Trophoblast cell (in vitro differentiated cells and primary cell): ENCODE results near the gene KCTD2.

ENCODE experiments used
- DNase-seq, 2 donors: peaks; one replicate each; pipeline ENCODE4 v3.0.0-alpha.2; 2016
- H2AFZ ChIP-seq: 2 replicates; pipeline ENCODE4 v1.6.1; 2013; ENCODE audit warnings: low read length, moderate library complexity, mild to moderate bottlenecking; ENCODE audit not compliant: insufficient read depth, poor library complexity
- H2AK5ac ChIP-seq: 2 replicates; pipeline ENCODE4 v1.6.1; 2013; ENCODE audit warnings: mild to moderate bottlenecking, low read length
- H2BK120ac ChIP-seq: 2 replicates; pipeline ENCODE4 v1.6.1; 2013; ENCODE audit warnings: low read length, mild to moderate bottlenecking, moderate library complexity; ENCODE audit not compliant: insufficient read depth, poor library complexity
- H2BK12ac ChIP-seq: 2 replicates; pipeline ENCODE4 v1.6.1; 2013; ENCODE audit warnings: mild to moderate bottlenecking, low read length, moderate library complexity
- H2BK5ac ChIP-seq: 2 replicates; pipeline ENCODE4 v1.6.1; 2013; ENCODE audit warnings: low read length, low read depth, moderate library complexity, mild to moderate bottlenecking; ENCODE audit not compliant: poor library complexity
- H3K14ac ChIP-seq: 2 replicates; pipeline ENCODE4 v1.6.1; 2013; ENCODE audit warnings: mild to moderate bottlenecking, low read length
- H3K18ac ChIP-seq: 2 replicates; pipeline ENCODE4 v1.6.1; 2013; ENCODE audit warnings: mild to moderate bottlenecking, low read length
- H3K23ac ChIP-seq: 2 replicates; pipeline ENCODE4 v1.6.1; 2013; ENCODE audit warnings: low read length
- H3K27ac ChIP-seq: 2 replicates; pipeline ENCODE4 v1.5.1; 2013; ENCODE audit warnings: low read depth, mild to moderate bottlenecking, inconsistent platforms, low read length, moderate library complexity
- H3K27me3 ChIP-seq: 2 replicates; pipeline ENCODE4 v1.6.1; 2013; ENCODE audit warnings: inconsistent platforms, mild to moderate bottlenecking, low read length, moderate library complexity; ENCODE audit not compliant: insufficient read depth
- H3K36me3 ChIP-seq, 2 experiments: 1 replicate in 1 of 2; 2 replicates in 1 of 2; pipeline ENCODE4 v1.6.1; 2013; ENCODE audit warnings: low read length in 2 of 2, mild to moderate bottlenecking in 2 of 2, moderate library complexity in 1 of 2; ENCODE audit not compliant: insufficient read depth in 2 of 2, control insufficient read depth in 1 of 2
- H3K4ac ChIP-seq: 2 replicates; pipeline ENCODE4 v1.6.1; 2013; ENCODE audit warnings: low read depth, mild to moderate bottlenecking, low read length, moderate library complexity
- H3K4me1 ChIP-seq, 2 experiments: 1 replicate in 1 of 2; 2 replicates in 1 of 2; pipeline ENCODE4 v1.6.1; 2013; ENCODE audit warnings: low read length in 2 of 2, mild to moderate bottlenecking in 2 of 2, moderate library complexity in 1 of 2; ENCODE audit not compliant: insufficient read depth in 2 of 2, control insufficient read depth in 1 of 2
- H3K4me2 ChIP-seq: 2 replicates; pipeline ENCODE4 v1.6.1; 2013; ENCODE audit warnings: inconsistent platforms, mild to moderate bottlenecking, low read length, moderate library complexity
- H3K4me3 ChIP-seq: 2 replicates; pipeline ENCODE4 v1.5.1; 2013; ENCODE audit warnings: mild to moderate bottlenecking, low read depth, low read length, inconsistent platforms
- H3K79me1 ChIP-seq: one replicate; pipeline ENCODE4 v1.6.1; 2013; ENCODE audit warnings: low read length
- H3K79me2 ChIP-seq: 2 replicates; pipeline ENCODE4 v1.6.1; 2013; ENCODE audit warnings: low read length, mild to moderate bottlenecking; ENCODE audit not compliant: control insufficient read depth, insufficient read depth, poor library complexity
- H3K9ac ChIP-seq: 2 replicates; pipeline ENCODE4 v1.6.1; 2013; ENCODE audit warnings: mild to moderate bottlenecking, low read length
- H3K9me3 ChIP-seq: 2 replicates; pipeline ENCODE4 v1.6.1; 2013; ENCODE audit warnings: low read depth, mild to moderate bottlenecking, control low read depth, inconsistent platforms, low read length; ENCODE audit not compliant: insufficient read depth
- H4K12ac ChIP-seq: 2 replicates; pipeline ENCODE4 v1.6.1; 2013; ENCODE audit warnings: low read depth, mild to moderate bottlenecking, low read length, moderate library complexity
- H4K8ac ChIP-seq: 2 replicates; pipeline ENCODE4 v1.6.1; 2013; ENCODE audit warnings: low read depth, mild to moderate bottlenecking, low read length, moderate library complexity
- H4K91ac ChIP-seq: one replicate; pipeline ENCODE4 v1.6.1; 2013; ENCODE audit warnings: low read depth, mild to moderate bottlenecking, low read length, moderate library complexity
- WGBS: extraction: QIAGEN DNeasy Blood & Tissue Kit; methylation state at CpG from one replicate; pipeline ENCODE4 v1.1.7; 2013; ENCODE audit warnings: missing lambda C conversion rate; ENCODE audit not compliant: insufficient read length, insufficient coverage; ENCODE audit errors: extremely low coverage; 5-methylcytosine and 5-hydroxymethylcytosine counted together

KCTD2 gene

DNA sequence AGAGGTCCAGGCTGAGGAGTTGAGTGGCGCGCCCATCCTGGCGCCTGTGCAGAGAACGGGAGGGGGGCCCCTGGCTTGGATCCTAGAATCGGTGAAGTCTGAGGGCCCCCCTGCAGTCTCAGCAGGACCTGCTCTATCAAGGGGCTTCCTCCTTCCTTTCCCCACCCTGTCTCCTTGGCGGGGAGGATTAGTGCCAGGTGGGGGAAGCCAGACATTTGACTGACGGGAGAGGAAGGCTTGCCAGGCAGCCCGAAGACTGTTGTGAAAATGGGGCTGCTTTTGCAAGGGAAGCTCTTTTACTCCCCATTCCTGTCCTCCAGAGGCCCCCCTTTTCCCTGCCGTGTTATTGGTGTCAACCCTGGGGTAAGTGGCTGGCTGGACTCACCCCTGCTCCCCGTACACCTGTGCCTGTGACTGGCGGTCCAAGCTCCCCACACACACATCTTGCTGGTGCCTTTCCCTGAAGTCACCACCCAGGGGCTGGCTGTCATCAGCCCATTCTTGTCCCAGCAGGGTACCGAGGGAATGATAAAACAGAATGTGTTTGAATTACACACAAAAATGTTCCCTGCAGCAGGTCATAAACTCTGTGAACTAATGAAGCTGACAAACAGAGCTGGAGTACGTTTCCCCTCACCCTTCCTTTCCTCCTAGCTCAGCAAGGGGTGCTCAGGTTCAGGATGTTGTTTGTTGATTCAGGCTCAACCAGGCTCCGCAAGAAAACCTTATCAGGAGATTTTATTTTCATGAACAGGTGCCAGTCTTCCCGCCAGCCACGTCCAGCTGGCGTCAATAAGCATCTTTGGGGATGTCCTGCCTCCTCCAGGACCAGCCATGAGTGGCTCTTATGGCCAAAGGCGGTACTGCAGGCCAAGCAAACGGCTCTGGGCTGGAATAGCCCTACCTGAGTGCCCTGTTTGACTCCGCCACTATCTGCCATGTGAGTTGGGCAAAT is 58.4 kb downstream of the KCTD2 start:
- Histone ChIP-seq H2AK5ac (no peak overlapping the region), H3K27ac (no peak overlapping the region), H3K27me3 (no peaks in the 10 kb centered on the region), H3K9me3 (peaks cover 1% of the 10 kb centered on the region), H3K36me3 (peaks cover 21% of the 10 kb centered on the region in 2 experiments), H4K91ac (no peak overlapping the region), H4K8ac (no peak overlapping the region), H3K4ac (no peak overlapping the region), H2BK12ac (no peak overlapping the region), H3K79me1 (peaks cover 6% of the 10 kb centered on the region), H3K79me2 (peaks cover 2% of the 10 kb centered on the region), H3K4me1 (peaks cover 7 to 8% of the 10 kb centered on the region in 2 experiments), H3K4me2 (no peak overlapping the region), H3K14ac (no peak overlapping the region), H3K23ac (no peak overlapping the region), H2BK5ac (no peak overlapping the region), H3K9ac (no peak overlapping the region), H4K12ac (no peak overlapping the region), H2AFZ (no peak overlapping the region), H3K4me3 (no peak overlapping the region), H3K18ac (no peak overlapping the region), H2BK120ac (no peak overlapping the region)
- WGBS: no CpG with 5 or more reads among the region's 20 CpGs
- peak; percentile 43 to 79 for DNase-seq

DNA sequence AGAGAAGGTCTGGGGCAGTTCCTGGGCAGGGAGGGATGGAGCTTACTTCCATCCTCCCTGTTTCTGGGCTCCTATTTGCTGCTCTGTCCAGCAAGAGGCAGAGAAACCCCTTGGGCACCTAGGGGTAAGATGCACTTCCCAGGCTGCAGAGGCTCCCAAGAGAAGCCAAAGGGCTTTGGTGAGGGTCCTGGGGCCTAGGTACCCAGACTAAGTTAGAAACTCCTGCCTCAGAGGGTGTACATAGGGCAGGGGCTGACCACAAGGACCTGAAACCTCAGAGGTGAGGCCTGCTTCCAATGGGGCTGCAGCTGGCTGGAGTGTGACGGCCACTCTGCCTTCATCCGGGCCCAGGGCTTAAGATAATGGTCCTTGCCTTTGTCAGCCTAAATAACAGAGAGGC is 61.2 kb downstream of the KCTD2 start:
- no peak for DNase-seq
- WGBS: no CpG with 5 or more reads among the region's 2 CpGs
- no peak overlapping the region for H3K14ac ChIP-seq

DNA sequence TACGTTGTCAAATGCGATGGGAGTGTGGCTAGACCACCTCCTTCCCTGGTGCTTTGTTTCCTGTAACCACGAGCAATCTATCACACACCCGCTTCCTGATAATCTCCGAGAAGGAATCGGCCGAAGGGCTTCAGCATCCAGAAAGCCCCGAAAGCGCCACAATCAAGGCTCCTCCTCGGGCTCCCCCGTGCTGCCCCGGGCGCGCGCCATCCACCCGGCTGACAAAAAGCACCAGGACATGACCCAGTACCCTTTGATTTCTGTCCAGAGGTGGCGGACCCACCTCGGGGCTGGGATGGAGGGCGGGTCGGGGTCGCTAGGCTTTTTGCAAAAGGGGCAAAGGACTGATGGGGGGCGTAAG is 62.0 kb downstream of the KCTD2 start:
- no CpG with 5 or more reads among the region's 22 CpGs for WGBS
- H3K9ac ChIP-seq: no peak overlapping the region
- H4K8ac ChIP-seq: peak overlapping the region; percentile 92
- H3K4ac ChIP-seq: no peak overlapping the region
- H2BK5ac ChIP-seq: no peak overlapping the region
- H3K23ac ChIP-seq: no peak overlapping the region
- no peak overlapping the region for H2BK12ac ChIP-seq
- H3K4me1 ChIP-seq: peaks cover 7 to 11% of the 10 kb centered on the region in 2 experiments
- H3K4me2 ChIP-seq: peak overlapping the region; percentile 96
- DNase-seq: no peak
- H2AFZ ChIP-seq: peak overlapping the region; percentile 84
- H3K18ac ChIP-seq: no peak overlapping the region
- H3K27me3 ChIP-seq: no peaks in the 10 kb centered on the region
- H3K36me3 ChIP-seq: peaks cover 14% of the 10 kb centered on the region in 2 experiments
- H4K12ac ChIP-seq: peak overlapping the region; percentile 77
- no peaks in the 10 kb centered on the region for H3K9me3 ChIP-seq
- peaks cover 2% of the 10 kb centered on the region for H3K79me2 ChIP-seq
- H3K27ac ChIP-seq: no peak overlapping the region
- H3K14ac ChIP-seq: peak overlapping the region; percentile 41
- H3K79me1 ChIP-seq: peaks cover 6% of the 10 kb centered on the region
- peak overlapping the region; percentile 39 for H4K91ac ChIP-seq
- H2BK120ac ChIP-seq: no peak overlapping the region
- H3K4me3 ChIP-seq: peak overlapping the region; percentile 72
- peak overlapping the region; percentile 23 for H2AK5ac ChIP-seq

More for the DNA sequence above, 61.2 kb downstream of the KCTD2 start:
- peaks cover 2% of the 10 kb centered on the region for H3K79me2 ChIP-seq
- H3K9me3 ChIP-seq: no peaks in the 10 kb centered on the region
- no peak overlapping the region for H2AFZ ChIP-seq
- H2BK5ac ChIP-seq: no peak overlapping the region
- no peaks in the 10 kb centered on the region for H3K27me3 ChIP-seq
- no peak overlapping the region for H3K4me3 ChIP-seq
- H2BK120ac ChIP-seq: no peak overlapping the region
- H3K9ac ChIP-seq: no peak overlapping the region
- H3K36me3 ChIP-seq: peaks cover 17% of the 10 kb centered on the region in 2 experiments
- peaks cover 7 to 11% of the 10 kb centered on the region in 2 experiments for H3K4me1 ChIP-seq
- no peak overlapping the region for H4K8ac ChIP-seq
- peaks cover 6% of the 10 kb centered on the region for H3K79me1 ChIP-seq
- H4K91ac ChIP-seq: no peak overlapping the region
- H4K12ac ChIP-seq: no peak overlapping the region
- H2BK12ac ChIP-seq: no peak overlapping the region
- H3K4ac ChIP-seq: no peak overlapping the region
- no peak overlapping the region for H3K27ac ChIP-seq
- H3K23ac ChIP-seq: no peak overlapping the region
- H2AK5ac ChIP-seq: no peak overlapping the region
- no peak overlapping the region for H3K4me2 ChIP-seq
- H3K18ac ChIP-seq: no peak overlapping the region

DNA sequence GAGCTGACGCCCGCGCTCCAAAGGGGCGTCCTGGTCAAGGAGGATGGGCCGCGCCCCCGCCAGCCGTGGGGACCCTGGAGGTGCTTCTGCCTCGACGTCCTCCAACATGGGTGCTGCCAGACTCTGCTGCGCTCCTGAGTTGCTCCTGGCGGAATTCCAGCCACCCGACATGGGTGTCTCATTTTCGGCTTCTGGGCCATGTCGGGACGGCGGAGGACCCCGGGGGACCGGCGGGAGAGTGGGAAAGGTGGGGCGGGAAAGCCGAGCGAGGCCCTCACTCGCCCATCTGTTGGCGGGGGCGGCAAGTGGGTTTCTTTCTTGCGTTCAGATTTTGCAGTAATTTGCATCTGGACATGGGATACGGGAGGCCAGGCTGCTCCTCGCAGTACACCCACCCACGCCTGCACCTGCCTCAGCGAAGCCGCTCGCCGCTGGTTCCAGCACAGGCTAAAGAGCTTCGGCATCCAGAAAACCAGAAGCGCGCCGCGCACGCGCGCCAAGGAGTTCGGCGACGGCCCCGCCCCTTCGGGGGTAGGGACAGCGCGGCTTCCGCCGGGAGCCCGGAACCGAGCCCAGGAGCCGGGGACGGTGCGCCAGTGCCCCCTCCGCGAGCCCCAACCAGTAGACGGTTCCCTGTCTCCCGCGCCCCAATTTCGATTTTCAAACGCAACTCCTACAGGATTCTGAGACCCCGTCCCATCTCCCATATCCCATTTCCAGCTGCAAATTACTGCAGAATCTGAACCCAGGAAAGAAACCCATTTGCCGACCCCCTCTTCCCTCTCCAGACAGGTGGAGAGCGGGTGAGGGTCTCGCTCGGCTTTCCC is 62.6 kb downstream of the KCTD2 start, which contains the start of gene ARMC7:
TSS of gene ARMC7 (plus strand) at position 563 of the 827 bp plus-strand sequence. CDS start 320 bp downstream, outside the sequence.
- no peak within 1 kb of the TSS for H3K27ac ChIP-seq
- peak within 1 kb of the TSS; percentile 77 for H4K12ac ChIP-seq
- H3K36me3 ChIP-seq: peaks cover 9 to 11% of the 10 kb centered on the region in 2 experiments
- peak; percentile 95 to 96 for DNase-seq
- peak within 1 kb of the TSS; percentile 84 for H2AFZ ChIP-seq
- peak within 1 kb of the TSS; percentile 35 for H3K4ac ChIP-seq
- H3K23ac ChIP-seq: no peak within 1 kb of the TSS
- peak within 1 kb of the TSS; percentile 52 for H4K91ac ChIP-seq
- peak within 1 kb of the TSS; percentile 72 for H3K4me3 ChIP-seq
- peaks cover 2% of the 10 kb centered on the region for H3K79me2 ChIP-seq
- WGBS: no CpG with 5 or more reads among the region's 68 CpGs
- peak within 1 kb of the TSS; percentile 75 for H3K9ac ChIP-seq
- peak within 1 kb of the TSS; percentile 85 for H3K18ac ChIP-seq
- H3K4me1 ChIP-seq: peaks cover 7 to 15% of the 10 kb centered on the region in 2 experiments
- peak within 1 kb of the TSS; percentile 23 for H2AK5ac ChIP-seq
- no peaks in the 10 kb centered on the region for H3K27me3 ChIP-seq
- H2BK120ac ChIP-seq: no peak within 1 kb of the TSS
- no peak within 1 kb of the TSS for H2BK12ac ChIP-seq
- H2BK5ac ChIP-seq: no peak within 1 kb of the TSS
- H3K14ac ChIP-seq: peak within 1 kb of the TSS; percentile 71
- peaks cover 8% of the 10 kb centered on the region for H3K79me1 ChIP-seq
- peak within 1 kb of the TSS; percentile 92 for H4K8ac ChIP-seq
- H3K4me2 ChIP-seq: peak within 1 kb of the TSS; percentile 96
- no peaks in the 10 kb centered on the region for H3K9me3 ChIP-seq
